Activated T-cell treated with anti-CD3 and anti-CD28 coated beads, Interleukin-2, amount 50 U/mL, for 1 hour (primary cell): ENCODE data around the gene TOGARAM2.

Experiments used
- DNase-seq: peaks from one replicate; pipeline ENCODE4 v3.0.0-alpha.2; 2020

TOGARAM2 gene

DNA sequence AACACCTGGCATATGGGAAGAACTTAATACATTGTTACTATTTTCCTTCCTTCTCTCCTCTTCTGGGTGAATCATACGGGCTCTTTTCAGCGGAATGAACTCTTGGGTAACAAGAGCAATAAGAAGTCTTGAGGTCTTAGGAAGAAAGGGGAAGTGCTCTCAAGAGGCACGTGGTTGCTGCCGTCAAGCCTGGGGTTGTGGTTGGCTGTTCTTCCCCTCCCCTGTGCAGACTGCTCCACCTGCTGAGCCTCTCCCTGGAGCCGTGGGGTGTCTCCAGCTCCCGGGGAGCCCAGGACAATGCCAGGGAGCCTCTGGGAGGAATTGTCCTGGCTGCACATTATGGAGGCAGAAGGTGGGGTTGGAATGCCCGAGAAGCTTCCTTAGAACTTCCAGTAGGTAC, 19.4 kb downstream of the TOGARAM2 start:
- peak; percentile 55 for DNase-seq

DNA sequence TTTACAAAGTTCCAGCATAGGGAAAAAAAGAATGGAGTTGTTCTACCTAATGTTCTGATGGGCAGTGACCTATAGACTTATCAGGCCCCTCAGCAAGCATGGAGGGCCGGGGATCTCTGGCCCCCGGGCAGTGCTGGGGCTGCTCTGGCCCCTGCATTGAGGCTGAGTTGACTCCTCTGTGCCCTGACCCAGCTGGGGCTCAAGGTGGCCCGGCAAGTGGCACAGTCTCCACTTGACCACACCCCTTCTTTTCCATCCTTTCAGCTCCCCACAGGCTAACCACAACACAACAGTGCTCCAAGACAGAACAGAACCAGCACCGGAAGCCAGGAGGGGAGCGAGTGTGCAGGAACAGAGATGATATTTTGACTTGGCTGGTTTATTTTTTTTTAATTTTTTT, 19.9 kb downstream of the TOGARAM2 start:
- DNase-seq, result no peak

DNA sequence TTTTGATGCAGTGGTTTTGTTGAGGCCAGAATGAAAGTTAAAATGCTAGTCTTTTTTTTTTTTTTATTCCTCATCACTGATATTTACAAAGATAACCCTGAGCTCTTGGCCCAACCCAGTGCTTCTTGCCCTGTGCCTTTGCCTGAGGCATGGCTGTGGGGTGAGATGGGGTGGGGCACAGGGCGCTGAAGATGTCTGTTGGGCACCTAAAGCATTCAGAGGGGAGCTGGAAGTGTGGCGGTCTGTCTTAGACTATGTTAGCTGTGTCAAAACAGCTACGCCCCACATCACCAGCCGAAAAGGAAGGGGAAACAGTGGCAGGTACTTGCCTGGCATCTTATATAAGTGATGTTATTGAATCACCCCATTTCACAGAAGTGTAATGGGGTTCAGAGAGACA, 20.7 kb downstream of the TOGARAM2 start:
- no peak for DNase-seq

DNA sequence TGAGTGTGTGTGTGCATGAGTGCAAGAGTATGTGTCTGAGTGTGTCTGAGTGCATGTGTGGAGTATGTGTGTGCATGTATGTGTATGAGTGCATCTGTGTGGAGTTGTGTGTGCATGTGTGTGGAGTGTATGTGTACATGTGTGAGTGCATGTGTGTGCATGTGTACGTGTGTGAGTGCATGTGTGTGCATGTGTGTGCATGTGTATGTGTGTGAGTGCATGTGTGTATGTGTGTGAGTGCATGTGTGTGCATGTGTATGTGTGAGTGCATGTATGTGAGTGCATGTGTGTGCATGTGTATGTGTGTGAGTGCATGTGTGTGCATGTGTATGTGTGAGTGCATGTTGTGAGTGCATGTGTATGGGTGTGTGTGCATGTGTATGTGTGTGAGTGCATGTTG, 23.7 kb downstream of the TOGARAM2 start:
- DNase-seq, result no peak

DNA sequence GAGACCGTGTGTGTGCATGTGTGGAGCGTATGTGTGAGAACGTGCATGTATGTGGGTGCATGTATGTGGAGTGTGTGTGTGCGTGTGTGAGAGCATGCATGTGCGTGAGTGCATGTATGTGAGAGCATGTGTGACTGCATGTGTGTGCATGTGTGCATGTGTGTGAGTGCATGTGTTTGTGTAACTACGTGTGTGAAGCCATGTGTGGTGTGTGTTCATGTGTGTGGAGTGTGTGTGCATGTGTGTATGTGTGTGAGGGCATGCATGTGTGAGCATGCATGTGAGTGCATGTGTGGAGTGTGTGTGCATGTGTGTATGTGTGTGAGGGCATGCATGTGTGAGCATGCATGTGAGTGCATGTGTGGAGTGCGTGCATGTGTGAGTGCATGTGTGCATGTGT, 24.2 kb downstream of the TOGARAM2 start:
- DNase-seq, result no peak

DNA sequence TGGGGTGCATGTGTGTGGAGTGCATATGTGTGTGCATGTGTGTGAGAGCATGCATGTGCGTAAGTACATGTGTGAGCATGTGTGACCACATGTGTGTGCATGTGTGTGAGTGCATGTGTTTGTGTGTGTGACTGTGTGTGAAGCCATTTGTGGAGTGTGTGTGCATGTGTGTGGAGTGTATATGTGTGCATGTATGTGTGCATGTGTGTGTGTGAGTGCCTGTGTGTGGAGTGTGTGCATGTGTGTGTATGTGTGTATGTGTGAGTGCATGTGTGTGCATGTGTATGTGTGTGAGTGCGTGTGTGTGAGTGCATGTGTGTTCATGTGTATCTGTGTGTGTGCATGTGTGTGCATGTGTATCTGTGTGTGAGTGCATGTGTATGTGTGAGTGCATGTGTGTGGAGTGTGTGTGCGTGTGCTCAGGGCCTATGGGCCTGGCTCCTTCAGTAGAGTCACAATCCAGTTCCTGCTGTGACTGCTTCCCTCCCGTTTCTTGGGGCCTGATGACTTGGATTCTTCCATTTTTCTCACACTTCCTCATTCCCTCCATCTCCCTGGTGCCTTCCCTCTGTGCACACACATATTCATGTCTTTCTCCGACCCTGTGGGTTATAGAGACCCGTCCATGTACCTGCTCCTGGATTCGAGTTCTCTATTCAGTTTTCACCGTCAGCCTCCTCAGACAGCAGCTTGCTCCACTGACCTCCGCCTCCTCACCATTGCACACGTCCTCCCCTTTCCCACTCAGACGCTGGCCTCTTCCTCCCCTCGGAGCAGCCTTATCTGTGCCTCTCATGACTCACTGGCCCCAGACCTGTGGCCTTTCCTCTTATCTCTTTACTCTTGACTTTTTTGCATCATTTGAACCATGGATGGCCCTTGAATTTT, 25.2 kb downstream of the TOGARAM2 start:
- no peak for DNase-seq

DNA sequence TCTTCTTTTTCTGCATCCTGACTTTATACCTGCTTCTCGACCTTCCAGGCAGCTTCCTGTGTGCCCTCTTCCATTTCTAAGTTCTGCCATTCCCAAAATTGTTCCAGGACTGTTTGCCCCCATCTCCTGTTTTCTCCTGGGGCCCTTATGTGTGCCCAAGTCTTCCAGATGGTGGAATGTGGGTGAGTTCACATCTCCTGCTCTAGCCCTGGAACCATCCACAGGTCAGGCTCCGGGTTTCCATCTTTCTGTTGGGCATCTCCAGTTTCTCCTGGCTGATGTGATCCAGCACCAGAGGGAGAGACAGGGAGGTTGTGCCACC, 25.8 kb downstream of the TOGARAM2 start:
- no peak for DNase-seq

DNA sequence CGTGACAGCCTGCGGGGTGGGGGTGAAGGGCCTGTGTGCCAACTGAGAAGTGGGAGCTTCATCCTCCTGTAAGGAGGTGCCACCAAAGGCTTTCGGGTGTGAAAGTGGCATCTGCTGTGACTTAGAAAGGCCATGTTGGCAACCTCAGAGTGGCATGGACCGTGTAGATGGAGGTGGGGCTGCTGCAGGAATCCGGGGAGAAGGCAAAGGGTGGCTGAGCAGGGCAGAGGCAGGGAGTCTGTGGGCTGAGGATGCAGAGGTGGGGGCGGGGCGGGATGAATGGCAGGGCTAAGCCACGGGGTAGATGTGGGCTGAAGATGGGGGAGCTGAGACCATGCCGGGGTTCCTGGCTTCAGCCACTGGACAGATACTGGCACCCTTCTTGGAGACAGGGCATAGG, 28.2 kb downstream of the TOGARAM2 start:
- no peak for DNase-seq

DNA sequence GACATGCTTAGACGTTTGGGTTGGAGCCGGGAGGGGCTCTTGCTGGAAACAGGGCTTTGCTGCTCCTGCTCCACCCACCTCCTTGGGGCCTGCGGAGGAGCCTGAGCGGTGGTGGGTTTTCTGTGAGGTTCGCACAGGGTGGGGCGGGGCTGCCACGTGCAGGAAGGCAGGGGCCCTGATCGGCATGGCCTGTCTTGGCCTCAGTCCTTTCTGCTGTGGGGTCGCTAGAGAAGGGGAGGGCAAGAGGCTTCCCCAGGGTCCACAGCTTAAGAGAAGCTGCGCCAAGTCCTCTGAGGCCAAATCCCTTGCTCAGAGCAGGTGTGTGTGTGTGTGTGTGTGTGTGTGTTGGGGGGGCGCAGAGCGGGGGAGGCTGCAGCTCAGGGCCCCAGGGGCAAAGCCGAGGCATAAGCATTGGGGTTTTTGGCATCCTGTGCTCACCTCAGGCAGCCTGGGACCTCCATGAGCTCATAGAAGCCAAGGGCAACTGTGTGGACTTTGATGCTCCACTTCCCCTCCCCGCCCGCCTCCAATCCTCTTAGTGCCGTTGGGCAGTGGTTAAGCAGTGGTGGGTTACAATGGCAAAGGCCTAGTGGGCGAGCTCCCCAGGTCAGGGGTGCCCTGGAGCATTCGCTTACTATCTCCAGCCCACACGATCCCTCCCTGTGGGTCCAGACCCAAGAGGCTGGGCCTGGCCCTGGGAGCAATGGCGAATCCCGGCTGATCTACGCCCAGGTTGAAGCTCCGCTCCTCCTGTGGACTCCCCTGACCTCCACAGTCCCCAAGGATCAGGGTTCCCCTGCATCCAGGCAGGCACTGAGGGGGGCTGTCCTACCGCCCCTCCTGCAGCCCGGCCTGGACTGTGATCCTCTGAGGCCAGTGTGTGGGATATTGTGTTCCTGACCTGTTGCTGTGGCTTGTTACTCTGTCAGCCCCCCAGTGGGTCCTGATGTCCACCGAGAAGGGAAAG, 28.9 kb downstream of the TOGARAM2 start:
- peak; percentile 35 for DNase-seq

DNA sequence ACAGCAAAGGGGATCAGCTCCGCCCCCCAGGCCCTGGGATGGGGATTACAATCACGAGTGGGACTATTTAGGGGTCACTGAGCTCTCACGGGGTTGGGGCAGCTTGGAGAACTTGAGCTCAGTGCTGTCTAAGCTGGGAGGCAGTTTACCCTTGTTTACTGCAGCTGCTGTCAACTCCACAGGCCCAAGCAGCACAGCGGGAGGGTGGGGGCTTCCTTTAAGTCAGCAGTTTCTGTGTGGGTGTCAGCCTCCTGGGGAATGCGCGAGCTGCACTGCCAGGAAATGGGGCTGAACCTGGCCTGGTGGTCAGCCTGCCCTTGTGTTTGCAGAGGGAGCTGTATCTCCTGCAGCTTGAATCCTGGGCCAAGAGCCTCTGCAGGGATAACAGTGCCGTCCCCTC, 29.8 kb downstream of the TOGARAM2 start:
- DNase-seq, result peak; percentile 57

DNA sequence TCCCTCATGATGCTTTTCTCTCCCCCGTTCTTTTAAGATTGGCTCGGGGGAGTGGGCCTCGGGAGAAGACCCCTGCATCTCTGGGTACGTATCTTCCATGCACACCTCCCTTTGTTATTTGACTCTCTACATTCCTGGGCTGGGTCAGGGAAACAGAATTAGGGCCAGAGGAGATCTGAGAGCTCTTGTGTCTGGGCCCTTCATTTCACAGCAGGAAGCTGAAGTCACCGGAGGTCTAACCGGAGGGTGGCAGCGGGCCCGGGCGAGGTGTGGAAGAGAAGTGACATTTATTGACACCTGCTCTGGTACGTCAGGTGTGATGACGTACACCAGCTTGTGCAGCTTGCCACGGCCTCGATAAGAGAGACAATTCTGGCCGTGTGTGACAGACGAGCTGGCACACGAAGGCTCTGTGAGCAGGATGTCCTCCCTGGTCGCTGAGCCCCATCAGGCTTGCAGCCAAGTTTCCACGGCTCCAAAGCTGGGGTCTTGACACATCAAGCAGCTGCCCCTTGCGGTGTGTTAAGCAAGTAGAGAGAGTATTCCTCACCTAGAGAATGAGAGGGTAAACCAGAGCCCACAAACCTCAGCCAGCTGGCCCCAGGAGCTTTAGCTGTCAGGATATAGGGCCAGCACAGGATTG, 30.4 kb downstream of the TOGARAM2 start:
- DNase-seq, result peak; percentile 77

DNA sequence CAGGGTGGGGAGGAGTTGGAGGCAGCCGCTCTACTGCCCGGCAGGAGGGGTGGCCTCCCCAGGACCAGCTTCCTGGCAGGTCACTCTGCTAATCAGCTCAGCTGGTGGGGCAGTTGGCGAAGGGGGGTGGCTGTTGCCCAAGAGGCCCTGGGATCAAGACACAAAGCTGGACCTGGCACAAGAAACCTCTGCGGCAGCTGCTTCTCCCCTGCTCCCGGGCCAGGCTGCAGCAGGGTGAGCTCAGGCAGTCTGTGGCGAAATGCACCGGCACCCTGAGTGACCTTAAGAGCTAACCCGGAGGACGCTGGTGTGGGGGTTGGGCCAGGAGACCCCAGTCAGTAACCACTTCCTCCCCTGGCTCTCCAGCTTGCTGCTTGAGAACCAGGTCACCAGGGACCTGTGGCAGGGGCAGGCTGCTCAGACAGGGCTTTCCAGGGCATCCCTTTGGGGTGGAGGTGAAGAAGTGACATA, 31.1 kb downstream of the TOGARAM2 start:
- DNase-seq, result no peak

DNA sequence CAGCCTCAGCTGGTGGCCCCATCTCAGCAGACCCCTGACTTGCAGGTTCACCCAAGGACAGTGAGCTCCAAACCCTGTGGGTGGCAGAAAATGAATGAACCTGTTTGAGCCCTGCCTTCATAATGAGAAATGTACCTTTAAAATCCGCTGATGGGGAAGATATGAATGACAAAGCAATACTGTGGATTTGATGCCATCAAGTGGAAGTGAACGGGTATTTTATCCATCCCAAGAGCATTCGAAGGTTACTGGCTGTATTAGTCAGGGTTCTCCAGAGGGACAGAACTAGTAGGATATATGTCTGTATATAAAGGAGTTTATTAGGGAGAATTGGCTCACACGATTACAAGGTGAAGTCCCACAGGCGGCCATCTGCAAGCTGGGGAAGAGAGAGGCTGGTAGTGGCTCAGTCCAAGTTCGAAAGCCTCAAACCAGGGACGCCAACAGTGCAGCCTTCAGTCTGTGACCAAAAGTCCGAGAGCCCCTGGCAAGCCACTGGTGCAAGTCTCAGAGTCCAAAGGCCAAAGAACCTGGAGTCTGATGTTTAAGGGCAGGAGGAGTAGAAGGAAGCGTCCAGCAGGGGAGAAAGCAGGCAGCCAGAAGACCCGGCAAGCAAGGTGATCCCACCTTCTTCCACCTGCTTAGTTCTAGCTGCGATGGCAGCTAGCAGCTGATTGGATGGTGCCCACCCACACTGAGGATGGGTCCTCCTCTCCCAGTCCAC, 32.1 kb downstream of the TOGARAM2 start:
- no peak for DNase-seq

DNA sequence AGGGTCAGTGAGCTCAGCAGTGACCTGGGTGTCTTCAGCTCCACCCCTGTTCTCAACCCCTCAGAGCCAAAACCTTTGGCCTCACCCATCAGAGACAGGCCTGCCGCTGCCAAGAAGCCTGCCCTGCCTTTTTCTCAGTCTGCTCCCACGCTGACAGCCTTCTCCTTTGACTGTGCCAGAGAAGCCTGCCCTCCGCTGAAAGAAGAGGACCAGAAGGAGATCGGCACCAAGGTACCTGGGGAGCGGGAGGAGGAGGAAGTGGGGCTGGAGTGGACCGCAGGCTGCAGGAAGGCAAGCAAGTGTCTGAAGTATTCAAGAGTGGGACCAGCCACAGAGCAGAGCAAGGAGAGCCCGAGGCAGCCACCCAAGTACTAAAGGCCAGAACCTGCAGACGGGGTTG, 33.2 kb downstream of the TOGARAM2 start:
- DNase-seq, result no peak

DNA sequence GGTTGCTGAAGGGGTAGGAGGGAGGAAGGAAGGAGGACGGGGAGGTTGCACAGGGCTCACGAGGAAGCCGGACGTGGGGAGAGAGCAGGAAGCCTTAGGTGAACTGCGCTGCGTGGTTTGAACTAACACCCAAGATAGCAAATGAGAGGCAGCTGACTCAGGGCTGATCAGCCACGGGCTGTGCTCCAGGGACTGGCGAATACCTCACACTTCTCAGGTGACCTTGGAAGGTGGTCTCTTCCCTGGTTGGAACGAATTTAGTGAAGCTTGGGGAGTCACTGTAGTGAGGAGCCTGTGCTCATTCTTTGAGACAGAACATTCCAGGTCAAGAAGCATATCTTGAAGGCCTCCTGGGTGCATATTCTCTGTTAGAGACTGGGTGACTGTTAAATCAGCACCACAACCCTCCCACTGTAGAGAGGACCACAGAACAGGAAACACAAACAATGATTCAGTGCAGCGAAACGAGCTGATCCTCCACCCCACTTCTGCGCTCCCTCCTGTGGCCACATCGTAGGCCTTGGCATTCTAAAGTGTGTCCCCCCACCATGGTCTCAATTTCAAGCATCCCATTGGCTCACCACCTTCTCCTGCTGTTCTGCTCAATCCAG, 33.8 kb downstream of the TOGARAM2 start:
- peak; percentile 71 for DNase-seq

DNA sequence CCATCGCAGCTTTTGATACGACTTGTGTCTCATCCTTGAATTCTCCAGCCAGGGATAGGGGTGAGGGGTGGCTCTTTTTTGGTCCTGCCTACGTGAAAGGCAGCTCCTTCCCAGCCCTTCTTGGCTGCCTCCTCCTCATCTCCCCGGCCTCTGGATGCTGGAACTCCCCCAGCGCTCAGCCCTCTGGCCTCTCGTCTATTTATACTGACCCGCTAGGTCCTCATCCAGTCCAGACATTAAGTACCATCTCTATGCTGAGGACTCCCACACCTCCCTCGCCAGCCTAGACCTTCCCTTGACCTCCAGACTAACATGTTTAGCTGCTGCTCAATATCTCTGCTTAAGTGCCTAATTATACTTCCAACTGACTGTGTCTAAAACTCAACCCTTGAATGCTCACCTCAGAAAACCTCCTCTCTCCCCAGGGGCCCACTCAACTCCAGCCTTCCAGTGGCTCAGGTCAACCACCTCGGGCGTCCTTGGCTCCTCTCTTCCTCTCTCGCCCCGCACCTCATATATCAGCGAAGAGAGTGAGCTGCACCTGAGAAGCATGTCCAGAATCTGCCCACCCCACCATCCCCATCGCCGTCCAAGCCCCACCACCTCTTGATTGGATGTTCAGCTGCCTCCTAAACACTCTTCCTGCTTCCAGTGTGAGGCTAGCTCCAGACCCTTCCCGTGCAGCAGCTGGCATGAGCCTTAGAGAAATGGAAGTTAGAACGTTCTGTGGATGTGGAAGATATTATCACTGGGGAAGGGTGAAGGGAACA, 34.8 kb downstream of the TOGARAM2 start:
- no peak for DNase-seq

DNA sequence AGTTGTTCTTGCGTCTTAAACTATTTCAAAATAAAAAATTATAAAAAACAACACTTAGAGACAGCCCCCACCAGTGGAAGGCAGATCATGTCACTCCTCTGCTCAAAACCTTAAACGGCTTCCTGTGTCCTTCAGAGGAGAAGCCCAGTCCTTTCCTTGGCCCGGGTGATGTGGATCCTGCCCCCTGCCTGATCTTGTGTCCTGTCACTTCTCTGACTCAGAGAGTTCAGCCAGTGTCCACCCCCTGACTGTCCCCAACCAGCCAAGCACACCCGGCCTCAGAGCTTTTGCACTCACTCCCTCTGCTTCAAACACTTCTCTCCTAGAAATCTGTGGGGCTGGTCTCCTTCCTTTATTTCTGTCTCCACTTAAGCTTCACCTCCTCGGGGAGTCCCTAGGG, 35.4 kb downstream of the TOGARAM2 start:
- DNase-seq, result no peak

DNA sequence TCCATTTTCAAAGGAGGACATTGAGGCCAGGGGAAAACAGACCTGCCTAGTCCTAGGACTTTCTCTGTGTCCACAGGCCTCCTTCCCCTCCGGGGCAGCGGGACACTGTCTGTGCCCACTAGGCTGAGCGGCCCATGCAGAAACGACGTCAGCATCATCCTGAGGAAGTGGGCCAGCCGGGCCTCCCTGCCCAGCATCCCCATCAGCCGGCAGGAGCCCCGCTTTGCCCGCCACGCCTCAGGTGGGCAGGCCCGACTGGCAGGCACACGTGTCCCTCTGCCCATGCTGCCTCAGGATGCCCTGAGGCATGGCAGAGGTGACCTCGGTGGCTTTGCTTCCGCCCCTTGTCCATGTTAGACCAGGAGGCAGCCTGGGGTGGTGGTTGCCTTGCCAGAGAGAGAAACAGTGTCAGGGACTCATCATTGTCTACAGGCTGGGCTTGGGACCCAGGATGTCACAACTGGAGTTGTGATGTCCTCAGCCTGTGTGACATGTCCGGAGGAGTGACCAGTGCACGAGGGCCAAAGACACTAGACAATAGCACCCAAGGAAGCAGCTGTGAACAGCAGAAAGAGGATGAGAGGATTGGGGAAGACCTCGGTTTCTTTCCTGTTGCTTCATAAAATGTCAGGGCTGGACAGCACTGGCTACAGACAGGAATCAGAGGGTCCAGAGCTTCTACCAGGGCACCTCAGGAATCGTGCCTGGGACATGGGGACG, 36.8 kb downstream of the TOGARAM2 start:
- DNase-seq, result no peak

DNA sequence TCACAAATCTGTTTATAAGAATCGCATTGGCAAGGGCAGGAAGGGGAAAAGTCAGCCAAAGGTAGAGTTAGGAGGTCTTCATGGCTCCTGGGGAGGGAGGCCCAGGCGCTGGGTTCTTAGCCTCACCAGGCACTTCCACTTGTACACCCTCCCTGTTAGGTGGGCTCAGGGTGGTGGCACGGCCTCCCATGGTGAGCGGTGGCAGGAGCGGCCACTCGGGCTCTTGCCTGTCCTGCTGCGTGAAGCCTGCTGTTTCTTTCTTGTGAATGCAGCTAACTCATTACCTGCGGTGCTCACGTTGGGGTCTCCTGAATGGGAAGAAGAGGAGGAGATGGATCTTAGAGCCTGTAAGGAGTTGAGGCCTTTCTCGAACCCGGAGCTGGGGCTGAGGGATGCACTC, 40.8 kb downstream of the TOGARAM2 start:
- no peak for DNase-seq

DNA sequence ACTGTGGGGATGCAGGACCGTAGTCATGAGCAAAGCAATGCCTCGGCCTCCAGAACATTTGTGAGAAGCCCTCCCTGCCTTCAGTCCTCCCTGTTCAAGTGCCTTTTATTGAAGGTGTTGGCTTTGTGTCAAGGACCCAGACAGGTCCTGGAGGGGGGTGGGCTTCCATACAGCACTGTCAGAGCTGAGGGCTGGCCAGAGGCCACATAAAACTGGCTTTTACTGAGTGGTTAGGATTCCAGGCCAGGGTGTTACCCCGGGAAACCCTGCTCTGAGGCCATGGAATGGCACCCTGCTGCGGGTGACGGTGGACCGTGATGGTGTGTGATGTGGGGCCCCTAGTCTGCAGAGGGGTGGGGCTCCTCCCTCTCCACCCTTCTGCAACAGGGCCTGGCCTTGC, 41.6 kb downstream of the TOGARAM2 start:
- DNase-seq, result no peak

DNA sequence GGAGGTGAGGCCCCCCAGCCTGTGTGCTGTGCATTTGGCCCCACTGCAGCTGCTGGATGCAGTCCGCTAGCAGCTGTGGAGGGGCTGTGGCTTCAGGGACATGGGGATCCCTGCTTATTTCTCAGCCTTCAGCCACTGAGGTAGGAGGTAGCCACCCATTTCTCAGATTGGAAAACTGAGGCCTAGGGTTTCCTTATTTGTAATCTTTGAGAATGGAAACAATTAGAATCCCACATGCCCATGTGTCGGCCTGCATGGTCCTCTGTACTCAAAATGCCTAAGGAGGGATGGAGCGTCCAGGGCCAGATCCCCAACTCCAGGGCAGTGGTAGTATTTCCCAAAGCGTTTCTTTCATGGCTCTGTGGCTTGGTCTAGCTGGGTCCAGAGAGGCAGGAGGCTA, 42.1 kb downstream of the TOGARAM2 start:
- DNase-seq, result no peak
